ENCODE data around the gene DNAH7.
"Not testable (repeated sequence)": the region's sequence is repeated elsewhere in the genome, so short reads cannot be mapped to it uniquely, and the experiment has no call there.

DNAH7 gene

GRCh38 chr2:195959341-195959740 lies 109.3 kb downstream of the DNAH7 start:
- no peak for DNase-seq

DNA sequence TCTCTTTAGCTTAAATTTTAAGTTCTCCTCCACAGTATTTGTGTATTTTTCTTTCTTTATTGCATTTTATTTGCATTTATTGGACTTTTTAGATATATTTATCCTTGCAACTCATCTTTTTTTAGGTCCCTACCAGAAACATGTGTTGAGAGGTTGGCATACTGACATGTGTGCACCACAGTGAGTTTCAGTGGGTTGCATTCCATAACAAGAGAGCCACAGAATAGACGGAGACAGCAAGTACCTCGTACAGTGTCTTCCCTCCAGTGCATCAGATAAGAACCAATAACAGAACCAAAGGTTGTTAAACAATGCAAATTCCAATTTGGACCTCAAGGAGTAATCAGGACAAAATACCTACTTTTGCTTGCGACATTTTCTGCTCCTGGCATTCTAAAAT lies 111.9 kb downstream of the DNAH7 start:
- DNase-seq, result no peak

DNA sequence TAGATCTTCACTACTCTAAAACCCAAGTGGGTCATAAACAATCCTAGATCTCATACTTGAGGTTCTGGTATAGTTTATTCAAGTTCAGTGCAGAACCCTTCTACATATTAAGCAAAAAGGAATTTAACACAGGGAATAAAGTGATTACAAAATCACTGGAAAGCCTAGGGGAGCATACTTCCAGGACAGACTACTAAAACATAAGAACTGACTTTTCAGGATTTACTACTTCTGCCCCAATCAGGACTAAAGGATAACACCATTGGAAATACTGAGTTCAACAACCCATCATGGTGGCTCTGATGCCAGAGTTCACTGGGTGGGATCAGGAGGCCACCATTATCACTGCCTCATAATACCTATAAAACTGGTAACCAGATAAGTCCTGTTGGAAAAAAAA lies 123.6 kb downstream of the DNAH7 start:
- DNase-seq, result no peak

GRCh38 chr2:195937176-195937575 lies 131.5 kb downstream of the DNAH7 start:
- DNase-seq, result no peak

DNA sequence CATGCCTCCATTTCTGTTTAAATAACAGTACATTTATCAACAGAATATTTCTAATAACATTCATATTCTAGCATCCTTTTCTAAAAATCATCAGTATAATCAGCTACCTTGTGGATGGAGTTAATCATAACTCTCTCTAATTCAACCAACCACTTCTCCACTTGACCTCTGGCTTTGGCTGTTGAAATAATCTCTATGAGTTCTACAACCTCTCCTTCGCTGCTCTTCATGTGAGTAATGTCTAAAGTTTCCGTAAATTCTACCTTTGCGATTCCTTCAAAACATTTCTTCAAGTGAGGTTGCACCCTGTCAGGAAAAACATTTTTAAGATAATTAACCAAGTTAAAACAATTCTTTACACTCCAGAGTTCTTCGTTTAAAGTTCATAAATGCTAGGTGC lies 134.2 kb downstream of the DNAH7 start:
- peak; percentile 39 for DNase-seq

DNA sequence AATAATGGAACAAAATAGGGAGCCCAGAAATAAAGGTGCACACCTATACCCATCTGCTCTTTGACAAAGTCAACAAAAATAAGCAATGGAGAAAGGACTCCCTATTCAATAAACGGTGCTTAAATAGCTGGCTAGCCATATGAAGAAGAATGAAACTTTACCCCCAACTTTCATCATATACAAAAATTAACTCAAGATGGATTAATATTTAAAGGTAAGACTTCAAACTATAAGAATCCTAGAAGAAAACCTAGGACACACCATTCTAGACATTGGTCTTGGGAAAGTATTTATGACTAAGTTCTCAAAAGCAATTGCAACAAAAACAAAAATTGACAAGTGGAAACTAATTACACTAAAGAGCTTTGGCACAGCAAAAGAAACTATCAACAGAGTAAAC lies 139.1 kb downstream of the DNAH7 start:
- DNase-seq, result no peak

DNA sequence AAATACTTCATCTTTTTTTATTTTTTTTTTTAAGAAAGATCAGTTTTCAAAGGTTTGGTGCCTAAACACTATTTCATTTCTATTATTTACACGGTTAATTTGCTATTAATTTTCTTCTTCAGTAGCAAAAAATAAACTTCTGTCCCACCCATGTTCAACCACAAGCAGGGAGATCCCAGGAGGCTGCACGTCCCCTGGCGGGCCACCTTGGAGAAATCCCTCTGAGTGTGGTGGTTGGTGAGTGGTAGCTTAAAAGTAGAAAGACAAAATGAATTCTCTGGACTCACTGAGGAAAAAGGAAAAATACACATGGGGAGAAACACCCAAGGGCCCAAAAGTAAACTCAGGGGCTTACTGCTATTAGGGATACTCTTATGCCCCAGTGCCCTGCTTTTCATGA lies 143.5 kb downstream of the DNAH7 start:
- DNase-seq, result no peak

DNA sequence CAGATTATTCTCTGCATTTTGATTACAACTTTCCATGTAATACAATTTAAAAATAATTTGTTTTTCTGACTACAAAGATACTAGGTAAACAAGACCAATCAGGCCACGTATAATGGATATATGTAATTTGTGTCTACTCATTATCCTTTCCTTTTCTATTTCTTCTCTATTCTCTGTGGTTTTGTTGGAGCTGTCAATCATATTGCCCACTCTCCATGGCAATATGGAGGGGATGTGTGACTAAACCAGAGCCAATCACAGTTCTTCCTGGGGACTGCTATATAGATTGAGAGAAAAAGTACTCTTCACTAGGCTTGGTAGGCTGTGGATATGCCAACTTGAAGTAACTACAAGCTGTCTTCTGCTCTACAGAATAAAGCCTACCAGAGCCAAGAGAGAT lies 144.7 kb downstream of the DNAH7 start:
- no peak for DNase-seq

- DNase-seq, result not testable (repeated sequence)
These were observed 151.5 kb downstream of the DNAH7 start for GRCh38 chr2:195917021-195917600.

- DNase-seq, result no peak
These were observed 156.6 kb downstream of the DNAH7 start for GRCh38 chr2:195912079-195912478.

DNA sequence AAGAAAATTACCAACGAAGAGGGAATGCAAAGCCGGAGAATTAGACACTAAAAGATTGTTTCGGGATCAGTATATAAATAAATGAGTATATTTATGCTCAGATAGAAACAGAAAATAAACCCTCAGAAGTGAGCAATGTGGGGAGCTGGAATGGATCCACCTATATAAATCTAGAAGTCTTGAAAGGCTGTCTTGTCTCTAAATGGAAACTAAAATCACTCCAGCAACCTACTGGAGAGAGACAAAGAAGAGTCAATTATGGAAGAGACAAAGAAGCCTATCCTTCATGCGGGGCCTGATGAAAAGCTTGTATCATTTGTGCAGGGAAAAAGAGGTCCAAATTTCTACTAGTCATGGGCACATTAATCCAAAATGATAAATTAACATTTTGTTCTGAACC lies 158.1 kb downstream of the DNAH7 start:
- no peak for DNase-seq

DNA sequence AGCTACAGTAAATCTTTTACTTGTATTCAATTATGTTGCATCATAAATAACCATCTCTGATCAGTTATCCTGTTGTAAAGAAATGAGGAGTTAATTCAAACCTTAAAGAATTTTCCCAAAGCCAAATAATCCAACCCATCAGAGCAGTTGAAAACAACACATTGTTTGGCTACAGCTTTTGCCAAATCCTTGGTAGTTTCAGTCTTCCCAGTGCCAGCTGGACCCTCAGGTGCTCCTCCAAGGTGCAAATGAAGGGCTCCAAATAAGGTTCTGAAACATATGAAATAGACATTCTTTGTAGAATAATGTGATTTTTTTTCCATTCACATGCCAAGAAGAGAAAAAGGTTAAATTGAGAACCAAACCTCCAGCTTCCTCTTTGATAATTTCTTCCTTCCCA lies 158.7 kb downstream of the DNAH7 start:
- DNase-seq, result no peak

DNA sequence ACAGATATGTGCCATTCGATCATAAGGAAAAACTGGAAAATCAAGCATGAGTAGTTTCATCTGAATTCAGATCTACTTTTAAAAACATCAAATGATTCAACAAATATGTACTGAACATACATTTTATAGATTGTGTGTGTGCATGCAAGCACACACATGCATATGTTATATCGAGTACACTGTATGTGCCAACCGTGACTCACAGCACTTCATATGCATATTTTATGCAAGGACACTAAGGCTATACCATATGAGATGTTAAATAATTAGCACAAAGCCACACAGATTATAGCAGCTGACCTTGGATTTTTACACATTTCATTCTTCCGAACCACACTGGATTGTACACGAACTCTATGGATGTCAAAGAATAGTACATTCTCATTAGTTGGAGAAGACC lies 161.2 kb downstream of the DNAH7 start:
- no peak for DNase-seq

GRCh38 chr2:195903956-195904355 lies 164.7 kb downstream of the DNAH7 start:
- DNase-seq, result no peak

DNA sequence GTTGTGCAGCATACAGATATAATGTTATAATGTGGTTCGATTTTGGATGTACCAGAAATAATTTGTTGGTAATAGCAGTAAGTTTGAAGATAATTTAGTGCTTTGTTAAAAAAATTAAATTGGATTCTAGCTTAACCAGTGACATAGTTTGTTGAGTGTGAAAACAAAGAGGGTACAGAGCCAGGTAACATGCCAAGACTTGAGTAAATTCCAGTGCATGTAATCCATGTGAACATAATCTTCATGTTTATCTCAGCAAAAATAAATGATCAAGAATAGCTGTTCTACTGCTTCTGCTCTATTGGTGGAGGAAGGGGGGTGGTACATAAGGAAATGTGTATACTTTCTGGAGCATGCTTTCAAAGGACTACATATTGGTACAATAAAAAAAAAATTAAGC lies 165.8 kb downstream of the DNAH7 start:
- no peak for DNase-seq

DNA sequence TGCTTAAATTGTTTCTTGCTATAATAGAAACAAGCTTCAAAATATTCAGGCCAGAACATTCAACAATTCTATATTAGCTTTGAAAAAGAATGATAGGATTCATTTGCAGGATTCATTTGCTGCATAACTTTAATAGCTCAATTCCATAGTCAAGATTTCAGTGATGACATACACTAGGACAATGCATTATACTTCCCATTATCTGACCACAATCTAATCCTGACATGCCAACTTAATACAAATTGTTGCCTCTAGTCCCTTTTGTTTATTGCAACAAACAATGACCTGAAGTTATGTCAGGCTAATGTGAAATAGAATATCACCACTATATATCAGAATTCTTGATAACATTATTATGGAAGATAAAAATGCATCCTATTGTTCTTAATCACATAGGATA lies 169.4 kb downstream of the DNAH7 start:
- DNase-seq, result no peak

- DNase-seq, result peak; percentile 62
These were observed 170.0 kb downstream of the DNAH7 start for GRCh38 chr2:195898505-195899191.

DNA sequence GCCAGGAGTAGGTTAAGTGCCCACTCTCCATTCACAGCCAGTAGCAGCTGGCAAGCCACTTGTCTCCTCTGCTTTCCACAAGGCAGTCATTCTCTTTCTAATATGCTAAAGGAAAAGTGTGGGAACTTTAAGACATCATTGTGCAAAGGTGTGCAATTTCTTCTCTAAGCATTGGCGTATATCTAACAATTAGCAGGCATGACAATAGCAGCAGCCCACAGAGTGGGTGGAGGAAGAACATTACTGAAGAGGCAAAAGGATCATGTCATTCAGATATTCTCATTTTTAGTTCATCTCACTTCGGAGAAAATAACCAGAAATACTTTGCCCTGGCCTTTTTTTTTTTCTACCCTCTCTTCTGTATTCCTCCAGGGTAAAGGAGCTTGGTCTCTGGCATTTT lies 177.6 kb downstream of the DNAH7 start:
- no peak for DNase-seq

DNA sequence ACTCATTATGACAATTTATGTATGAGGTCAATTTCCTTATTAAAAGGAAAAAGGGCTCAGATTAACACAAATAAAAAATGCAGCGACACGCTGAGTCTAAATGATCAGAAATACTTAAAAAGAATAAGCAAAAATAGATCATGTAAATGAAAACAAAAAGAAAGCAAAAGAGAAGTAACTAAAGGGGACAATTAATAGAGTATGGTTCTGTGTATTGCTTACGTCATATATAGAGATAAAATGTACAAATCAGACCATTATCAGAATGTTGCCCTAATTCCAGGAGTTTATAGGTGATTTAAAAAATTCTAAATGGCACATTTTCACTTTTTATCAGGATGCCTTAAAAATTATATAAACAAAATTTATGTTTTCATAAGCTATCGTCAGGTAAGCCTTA lies 189.5 kb downstream of the DNAH7 start:
- no peak for DNase-seq

- DNase-seq, result no peak
These were observed 197.3 kb downstream of the DNAH7 start for GRCh38 chr2:195871326-195871725.

- no peak for DNase-seq
These were observed 204.3 kb downstream of the DNAH7 start for GRCh38 chr2:195864316-195864715.

- no peak for DNase-seq
These were observed 205.1 kb downstream of the DNAH7 start for GRCh38 chr2:195863564-195863963.

DNA sequence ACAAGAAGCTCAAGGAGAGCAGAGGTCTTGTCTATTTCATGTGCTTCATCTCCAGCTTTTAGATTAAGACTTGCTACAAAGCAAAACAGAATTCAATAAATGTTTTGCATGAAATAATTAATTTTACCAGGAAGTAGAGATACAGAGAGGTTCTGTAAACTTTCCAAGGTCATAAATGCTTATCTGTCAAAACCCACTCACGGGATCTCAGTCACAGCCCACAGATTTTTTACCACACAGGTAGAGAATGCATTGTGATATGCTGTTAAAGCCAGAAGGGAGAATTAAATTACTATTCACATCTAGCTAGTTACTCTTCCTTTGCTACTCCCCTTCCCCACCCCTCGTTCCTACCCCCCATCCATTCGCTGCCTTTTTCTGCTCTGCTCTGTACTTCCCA lies 205.5 kb downstream of the DNAH7 start:
- DNase-seq, result no peak

GRCh38 chr2:195861821-195862220 lies 206.8 kb downstream of the DNAH7 start:
- no peak for DNase-seq

DNA sequence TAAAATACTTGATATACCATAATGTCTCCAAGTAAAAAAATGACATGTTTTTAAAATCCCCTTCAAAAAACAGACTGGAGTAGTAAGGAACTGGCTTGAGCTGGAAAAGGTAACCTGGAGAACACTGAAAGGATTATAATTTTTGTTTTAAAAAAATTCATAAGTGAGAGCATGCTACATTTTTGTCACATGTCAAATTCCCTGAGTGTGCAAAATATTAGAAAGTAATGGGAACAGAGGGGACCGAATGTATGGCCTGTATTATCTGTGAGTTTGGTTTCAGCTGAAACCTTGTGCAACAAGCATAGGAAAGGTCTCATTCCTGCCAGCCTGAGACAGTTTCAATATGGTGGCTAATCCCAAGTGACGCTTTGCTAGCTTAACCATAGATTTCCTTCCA lies 209.1 kb downstream of the DNAH7 start:
- DNase-seq, result no peak
